Neural progenitor cell (in vitro differentiated cells): Measurements from ENCODE around the gene RMND5A.

ENCODE experiments used
- CTCF ChIP-seq: fragments of 200-600 bp; sonication (generic); IDR thresholded peaks from 2 replicates; pipeline ENCODE4 v1.5.1; 2017; ENCODE audit warnings: antibody characterized with exemption, mild to moderate bottlenecking
- EZH2 ChIP-seq: fragments of 200-600 bp; sonication (generic); IDR thresholded peaks from 2 replicates; pipeline ENCODE4 v1.6.1; 2017; ENCODE audit warnings: antibody characterized with exemption, mild to moderate bottlenecking, moderate library complexity
- EZH2phosphoT487 ChIP-seq: fragments of 200-600 bp; sonication (generic); IDR thresholded peaks from 2 replicates; pipeline ENCODE4 v1.6.1; 2017; ENCODE audit warnings: antibody characterized with exemption

- TF ChIP-seq CTCF (no peak), EZH2 (no peak), EZH2phosphoT487 (no peak)
Observed at GRCh38 chr2:86758405-86758804, 38.3 kb downstream of the RMND5A start.
